ENCODE measurements around the gene GPR89A.

Gene GPR89A

GRCh38 chr1:145719230-145720079, 111.7 kb downstream of the GPR89A start, which contains the start of gene CD160:
TSS of gene CD160 (plus strand) at chr1:145719499. CDS start at chr1:145728328, 8,829 bp downstream.
- DNase-seq: peak in 1 of 2 donors; percentile 7

Data from stimulated activated CD4-positive, alpha-beta T cell treated with anti-CD3 and anti-CD28 coated beads, Interleukin-2, amount 100 ng/mL, for 24 hours (primary cell).